PC-9 (cell line): Measurements from ENCODE around the gene POT1.

Experiments used
- EZH2 ChIP-seq: fragments of 200-600 bp; sonication (generic); IDR thresholded peaks from 2 replicates; pipeline ENCODE4 v1.8.0; 2017; ENCODE audit warnings: antibody characterized with exemption, low read depth
- TF ChIP-seq, protein P1 (sequence below): fragments of 200-600 bp; sonication (generic); conservative IDR thresholded peaks from 2 replicates; pipeline ENCODE4 v1.6.1; 2017; ENCODE audit warnings: mixed run types, antibody characterized with exemption, mild to moderate bottlenecking, moderate library complexity

DNA sequence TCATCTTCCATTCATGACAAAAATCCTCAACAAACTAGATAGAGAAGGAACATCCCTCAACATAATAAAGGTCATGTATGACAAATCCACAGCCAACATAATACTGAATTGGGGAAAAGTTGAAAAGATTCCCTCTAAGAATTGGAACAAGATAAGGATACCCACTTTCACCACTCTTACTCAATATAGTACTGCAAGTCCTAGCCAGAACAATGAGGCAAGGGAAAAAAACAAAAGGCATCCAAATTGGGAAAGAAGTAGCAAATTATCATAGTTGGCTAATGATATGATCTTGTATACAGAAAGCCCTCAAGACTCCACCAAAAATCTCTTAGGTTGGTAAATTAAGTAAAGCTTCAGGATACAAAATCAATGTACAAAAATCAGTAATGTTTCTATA lies 4.7 kb downstream of the POT1 start:
- TF ChIP-seq, protein P1, sequence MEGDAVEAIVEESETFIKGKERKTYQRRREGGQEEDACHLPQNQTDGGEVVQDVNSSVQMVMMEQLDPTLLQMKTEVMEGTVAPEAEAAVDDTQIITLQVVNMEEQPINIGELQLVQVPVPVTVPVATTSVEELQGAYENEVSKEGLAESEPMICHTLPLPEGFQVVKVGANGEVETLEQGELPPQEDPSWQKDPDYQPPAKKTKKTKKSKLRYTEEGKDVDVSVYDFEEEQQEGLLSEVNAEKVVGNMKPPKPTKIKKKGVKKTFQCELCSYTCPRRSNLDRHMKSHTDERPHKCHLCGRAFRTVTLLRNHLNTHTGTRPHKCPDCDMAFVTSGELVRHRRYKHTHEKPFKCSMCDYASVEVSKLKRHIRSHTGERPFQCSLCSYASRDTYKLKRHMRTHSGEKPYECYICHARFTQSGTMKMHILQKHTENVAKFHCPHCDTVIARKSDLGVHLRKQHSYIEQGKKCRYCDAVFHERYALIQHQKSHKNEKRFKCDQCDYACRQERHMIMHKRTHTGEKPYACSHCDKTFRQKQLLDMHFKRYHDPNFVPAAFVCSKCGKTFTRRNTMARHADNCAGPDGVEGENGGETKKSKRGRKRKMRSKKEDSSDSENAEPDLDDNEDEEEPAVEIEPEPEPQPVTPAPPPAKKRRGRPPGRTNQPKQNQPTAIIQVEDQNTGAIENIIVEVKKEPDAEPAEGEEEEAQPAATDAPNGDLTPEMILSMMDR = no peak
- TF ChIP-seq EZH2 = no peak
